ENCODE results near the gene KPNB1. TPM values are rescaled to one million over a fixed set of nuclear protein-coding genes. Genes with fewer than 3 reads are reported as not detected.

KPNB1 gene
- total and polyA plus RNA-seq, 4 donors = 40.1 to 258 (median 158) TPM

GRCh38 chr17:47705536-47706530 lies 56.1 kb downstream of the KPNB1 start:
- no peak for ATAC-seq (ENCODE audit: insufficient read depth, low FRiP score)

GRCh38 chr17:47707056-47707804 lies 57.5 kb downstream of the KPNB1 start:
- no peak overlapping the region for H3K9ac ChIP-seq (ENCODE audit: insufficient read depth in 1 of 2, low read length in 2 of 2)
- H3K27me3 ChIP-seq (ENCODE audit: control insufficient read depth in 3 of 3, insufficient read depth in 3 of 3, low read length in 2 of 3) = no peaks in the 10 kb centered on the region
- no peak overlapping the region for H3K27ac ChIP-seq (ENCODE audit: low read depth in 1 of 2, low read length in 1 of 2)
- no peak for TF ChIP-seq CTCF (IDR thresholded peaks at IDR 0.05; ENCODE audit: control extremely low read depth, extremely low read depth)
- 75 to 76% methylated on average over 4 of the region's 4 CpGs for WGBS, 2 donors
- H3K9me3 ChIP-seq (ENCODE audit: control insufficient read depth in 4 of 4, insufficient read depth in 3 of 4, low read length in 3 of 4) = no peaks in the 10 kb centered on the region
- DNase-seq (peak in 2 of 3 donors; percentile 48 to 56), ATAC-seq (ENCODE audit: insufficient read depth, low FRiP score) (no peak)
- no peak overlapping the region for H3K4me3 ChIP-seq
- peaks cover 0 to 10% (median 5%) of the 10 kb centered on the region in 5 donors for H3K4me1 ChIP-seq (ENCODE audit: control insufficient read depth in 5 of 5, insufficient read depth in 5 of 5, low read length in 5 of 5)
- peaks cover 0 to 23% (median 14%) of the 10 kb centered on the region in 4 donors for H3K36me3 ChIP-seq (ENCODE audit: control insufficient read depth in 4 of 4, insufficient read depth in 4 of 4, low read length in 4 of 4)

More at GRCh38 chr17:47705536-47706530, 56.1 kb downstream of the KPNB1 start:
- Histone ChIP-seq H3K27ac (ENCODE audit: low read depth in 1 of 2, low read length in 1 of 2) (no peak overlapping the region), H3K9ac (ENCODE audit: insufficient read depth in 1 of 2, low read length in 2 of 2) (no peak overlapping the region), H3K36me3 (ENCODE audit: control insufficient read depth in 4 of 4, insufficient read depth in 4 of 4, low read length in 4 of 4) (peaks cover 0 to 26% (median 17%) of the 10 kb centered on the region in 4 donors), H3K27me3 (ENCODE audit: control insufficient read depth in 3 of 3, insufficient read depth in 3 of 3, low read length in 2 of 3) (no peaks in the 10 kb centered on the region), H3K4me1 (ENCODE audit: control insufficient read depth in 5 of 5, insufficient read depth in 5 of 5, low read length in 5 of 5) (peaks cover 0 to 10% (median 5%) of the 10 kb centered on the region in 5 donors), H3K4me3 (no peak overlapping the region), H3K9me3 (ENCODE audit: control insufficient read depth in 4 of 4, insufficient read depth in 3 of 4, low read length in 3 of 4) (no peaks in the 10 kb centered on the region)
- TF ChIP-seq CTCF (IDR thresholded peaks at IDR 0.05; ENCODE audit: control extremely low read depth, extremely low read depth) = no peak
- no peak for DNase-seq
- 62 to 65% methylated on average over 12 of the region's 12 CpGs for WGBS, 2 donors

- Histone ChIP-seq H3K36me3 (ENCODE audit: control insufficient read depth in 4 of 4, insufficient read depth in 4 of 4, low read length in 4 of 4) (peaks cover 0 to 21% (median 14%) of the 10 kb centered on the region in 4 donors), H3K27me3 (ENCODE audit: control insufficient read depth in 3 of 3, insufficient read depth in 3 of 3, low read length in 2 of 3) (no peaks in the 10 kb centered on the region), H3K27ac (ENCODE audit: low read depth in 1 of 2, low read length in 1 of 2) (no peak overlapping the region), H3K9ac (ENCODE audit: insufficient read depth in 1 of 2, low read length in 2 of 2) (no peak overlapping the region), H3K4me3 (no peak overlapping the region), H3K9me3 (ENCODE audit: control insufficient read depth in 4 of 4, insufficient read depth in 3 of 4, low read length in 3 of 4) (no peaks in the 10 kb centered on the region), H3K4me1 (ENCODE audit: control insufficient read depth in 5 of 5, insufficient read depth in 5 of 5, low read length in 5 of 5) (peaks cover 0 to 10% (median 5%) of the 10 kb centered on the region in 5 donors)
- ATAC-seq (ENCODE audit: insufficient read depth, low FRiP score) = no peak
- 90 to 94% methylated on average over 3 of the region's 3 CpGs for WGBS, 2 donors
- no peak for DNase-seq
- no peak for TF ChIP-seq CTCF (IDR thresholded peaks at IDR 0.05; ENCODE audit: control extremely low read depth, extremely low read depth)
These were observed 58.2 kb downstream of the KPNB1 start for GRCh38 chr17:47707884-47708283.

All from lung (tissue), 12 donors.